Measurements from ENCODE around the gene AKR7A2.

Gene AKR7A2

DNA sequence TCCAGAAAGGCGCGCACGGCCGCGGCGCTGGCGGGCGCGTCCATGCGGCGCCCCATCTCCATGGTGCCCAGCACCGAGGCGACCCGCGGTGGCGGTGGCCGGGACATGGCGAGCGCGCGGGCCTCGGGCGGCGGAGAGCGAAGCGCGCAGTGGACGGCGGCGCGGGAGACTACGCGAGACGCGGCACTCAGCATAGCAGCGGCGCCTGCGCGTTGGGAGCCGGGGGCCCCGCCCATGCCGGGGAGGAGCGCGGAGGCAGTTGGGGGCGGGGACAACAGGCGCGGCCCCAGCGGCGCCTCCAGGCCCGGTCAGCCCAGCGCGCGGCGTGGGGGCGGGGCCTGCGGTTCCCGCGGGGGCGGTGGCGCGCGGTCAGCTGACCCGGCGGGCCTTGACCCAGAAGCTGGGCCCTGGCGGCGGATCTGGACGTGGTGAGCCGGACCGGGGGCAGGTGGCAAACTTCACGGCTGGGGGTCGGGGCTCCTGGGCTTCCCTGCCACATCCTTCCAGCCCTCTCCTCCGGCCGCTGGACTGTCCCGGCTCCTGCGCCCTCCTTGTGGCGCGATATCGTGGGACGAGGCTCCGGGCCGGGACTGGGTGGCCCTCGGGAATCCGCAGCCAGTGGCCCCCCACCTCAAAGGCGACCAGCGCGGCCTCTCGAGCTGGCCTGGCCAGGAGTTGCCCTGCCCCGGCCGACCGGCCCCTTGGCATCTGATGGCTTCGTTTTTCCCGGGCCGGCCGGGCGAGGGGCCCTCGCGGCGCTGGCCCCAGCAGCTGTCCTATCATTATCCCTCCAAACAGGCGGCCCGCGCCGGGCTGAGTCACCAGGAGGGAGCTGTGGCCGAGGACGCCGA lies at the start of gene AKR7A2, which contains the start of gene SLC66A1:
TSS of gene AKR7A2 (minus strand) at position 214 of the 851 bp plus-strand sequence. CDS start at position 194, 20 bp downstream.
TSS of gene SLC66A1 (plus strand) at position 396 of the 851 bp plus-strand sequence. CDS start 5,352 bp downstream, outside the sequence.
- peak; percentile 77 for DNase-seq

DNA sequence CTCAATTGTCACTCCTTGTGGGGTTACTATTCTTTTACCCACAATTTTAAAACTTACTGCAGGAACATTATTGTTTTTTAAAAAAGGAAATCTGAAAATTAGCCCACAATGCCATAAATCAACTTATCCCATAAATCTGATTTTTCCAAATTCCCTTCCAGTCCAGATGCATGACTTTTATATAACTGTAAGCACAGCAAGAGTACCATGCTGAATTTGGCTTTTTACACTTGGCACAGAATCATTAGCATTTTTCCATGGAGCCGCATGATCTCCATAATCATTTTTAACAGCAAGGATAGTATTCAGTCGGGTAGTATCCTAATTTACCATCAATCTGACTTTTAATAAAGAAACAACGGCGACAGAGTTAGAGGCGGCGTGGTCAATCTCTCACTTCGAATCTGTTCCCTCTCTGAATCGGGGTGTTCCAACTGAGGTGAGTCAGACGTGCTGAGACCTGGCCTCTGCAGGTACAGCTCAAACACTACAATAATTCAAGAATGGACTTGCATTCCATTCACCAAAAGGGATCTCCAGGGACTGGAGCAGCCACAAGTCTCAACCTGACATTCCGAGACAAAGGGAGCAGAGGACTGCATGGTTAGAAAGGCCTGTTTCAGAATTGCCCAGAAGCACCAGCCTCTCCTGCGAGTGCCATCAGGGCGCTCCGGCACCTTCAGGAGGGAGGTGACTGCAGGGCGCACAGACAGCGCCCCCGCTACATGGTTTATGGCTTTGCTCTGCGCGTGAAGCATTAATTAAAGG lies 49.1 kb upstream of the AKR7A2 start:
- DNase-seq: peak; percentile 43

DNA sequence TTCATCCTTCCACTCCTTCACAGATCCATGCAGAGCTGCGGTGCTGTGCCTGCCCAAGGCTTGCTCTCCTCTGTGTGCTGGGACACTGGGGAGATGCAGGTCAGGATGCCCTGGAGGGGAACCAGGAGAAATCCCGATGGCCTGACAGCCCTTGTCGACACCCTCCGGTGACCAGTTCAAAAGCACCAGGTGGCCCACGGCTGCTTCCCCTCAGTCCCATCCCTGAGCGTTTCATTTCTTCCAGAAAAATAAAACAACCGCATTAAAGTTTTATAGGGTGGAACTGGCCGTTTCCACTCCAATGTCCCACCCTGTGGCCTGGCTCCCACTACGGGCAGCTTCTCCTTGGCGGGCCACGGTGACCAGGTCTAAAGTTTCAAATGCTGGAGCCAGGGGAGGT lies 48.5 kb upstream of the AKR7A2 start:
- DNase-seq: no peak

DNA sequence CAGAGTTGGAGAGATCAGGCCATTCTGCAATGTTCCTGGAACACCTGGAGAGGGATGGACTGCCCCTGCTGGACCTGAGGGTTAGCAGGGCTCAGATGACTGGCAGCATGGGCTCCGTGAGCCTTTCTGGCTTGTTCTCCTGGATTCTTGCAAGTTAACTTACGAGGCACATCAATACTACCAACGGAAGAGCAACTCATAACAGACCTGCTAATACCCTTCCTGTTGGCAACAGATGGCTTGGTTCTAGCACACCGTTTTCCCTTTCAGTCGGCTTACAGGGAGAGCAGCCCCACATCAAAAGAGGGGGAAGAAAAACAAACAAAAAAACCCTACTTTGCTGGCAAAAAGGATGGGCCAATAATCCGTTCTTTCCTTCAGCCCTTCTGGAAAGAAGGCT lies 48.1 kb upstream of the AKR7A2 start:
- DNase-seq: no peak

DNA sequence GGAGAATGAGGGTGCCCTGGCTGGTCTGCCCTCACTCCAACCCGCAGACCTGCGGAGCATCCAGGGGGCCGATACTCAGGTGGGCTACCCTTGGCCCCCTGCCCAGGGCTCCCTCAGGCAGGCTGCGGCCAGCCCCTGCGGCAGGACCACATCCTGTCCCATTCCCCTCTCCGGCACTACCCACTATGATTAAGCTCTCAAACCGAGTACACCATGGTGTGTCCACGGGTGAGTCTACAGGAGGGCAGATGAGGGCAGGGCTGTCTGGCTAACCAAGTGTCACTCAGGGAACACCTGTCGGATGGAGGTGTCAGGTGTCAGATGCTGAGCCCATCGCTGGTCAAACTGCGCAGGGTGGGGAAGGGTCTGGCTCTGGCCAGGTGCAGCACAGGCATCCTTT lies 47.4 kb upstream of the AKR7A2 start:
- DNase-seq: no peak

- DNase-seq: no peak
Observed at GRCh38 chr1:19358710-19359109, 46.8 kb upstream of the AKR7A2 start.

- DNase-seq: no peak
Observed at GRCh38 chr1:19357299-19357986, 45.5 kb upstream of the AKR7A2 start.

GRCh38 chr1:19356266-19356665 lies 44.3 kb upstream of the AKR7A2 start:
- DNase-seq: peak; percentile 93

- DNase-seq: peak; percentile 95
Observed at GRCh38 chr1:19354531-19354981, 42.6 kb upstream of the AKR7A2 start.

GRCh38 chr1:19353596-19353995 lies 41.7 kb upstream of the AKR7A2 start:
- peak; percentile 92 for DNase-seq

DNA sequence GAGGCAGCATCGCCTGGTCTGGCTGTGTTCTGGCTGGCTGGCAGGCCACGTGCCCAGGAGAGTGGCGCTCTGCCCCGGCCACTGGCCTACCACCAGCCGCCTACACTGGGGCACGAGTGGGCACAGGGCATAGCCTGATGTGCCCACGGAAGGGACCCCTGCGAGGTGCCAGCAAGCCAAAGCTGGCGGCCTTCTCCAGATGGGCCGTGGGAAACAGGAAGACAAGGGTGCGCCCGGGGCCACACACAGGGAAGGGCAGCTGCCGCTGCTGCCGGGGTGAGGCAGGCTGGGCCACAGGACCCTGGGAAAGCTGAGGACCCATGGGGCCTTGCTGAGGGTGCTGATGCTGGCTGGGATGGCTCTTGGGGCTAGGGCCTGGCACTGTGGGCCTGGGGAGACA lies 40.9 kb upstream of the AKR7A2 start:
- no peak for DNase-seq

DNA sequence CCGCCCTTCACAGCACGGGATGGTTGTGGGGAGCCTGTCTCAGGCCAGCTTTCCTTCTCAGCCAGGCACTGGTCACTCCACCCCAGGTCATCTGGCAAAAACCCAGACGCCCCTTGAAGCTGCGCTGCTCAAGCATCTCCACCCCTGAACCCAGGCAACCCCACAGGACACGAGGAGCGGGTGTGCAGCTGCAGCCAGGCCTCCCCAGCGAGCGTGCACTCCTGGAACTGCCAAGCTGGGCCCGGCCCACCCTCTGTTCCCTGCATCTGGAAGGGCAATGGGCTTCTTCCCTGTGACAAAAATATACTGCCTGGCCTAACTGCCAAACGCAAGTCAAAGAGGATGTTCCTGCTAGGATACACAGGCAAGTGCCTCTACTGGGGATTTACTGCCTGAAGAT lies 39.9 kb upstream of the AKR7A2 start:
- no peak for DNase-seq

- no peak for DNase-seq
Observed at GRCh38 chr1:19350566-19350965, 38.6 kb upstream of the AKR7A2 start.

DNA sequence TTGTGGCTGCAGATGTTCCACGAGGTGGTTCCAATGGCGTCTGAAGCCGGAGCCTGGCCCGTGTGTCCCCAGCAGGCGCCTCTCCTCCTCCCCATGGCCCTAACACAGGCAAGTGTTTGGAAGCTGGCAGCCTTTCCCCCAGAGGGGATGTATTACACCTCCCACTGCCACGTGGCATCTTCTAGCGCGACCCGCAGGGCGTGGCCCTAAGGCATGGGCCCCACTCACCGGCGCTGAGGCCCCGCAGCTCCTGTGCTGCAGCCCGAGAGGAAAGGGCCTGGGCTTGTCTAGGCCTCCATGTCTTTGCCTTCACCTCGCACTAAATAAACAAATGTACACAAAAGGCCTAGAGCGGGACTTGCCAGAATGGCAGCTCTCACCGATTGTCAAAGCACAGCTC lies 38.1 kb upstream of the AKR7A2 start:
- peak; percentile 90 for DNase-seq

- DNase-seq: no peak
Observed at GRCh38 chr1:19348441-19349198, 36.7 kb upstream of the AKR7A2 start.

DNA sequence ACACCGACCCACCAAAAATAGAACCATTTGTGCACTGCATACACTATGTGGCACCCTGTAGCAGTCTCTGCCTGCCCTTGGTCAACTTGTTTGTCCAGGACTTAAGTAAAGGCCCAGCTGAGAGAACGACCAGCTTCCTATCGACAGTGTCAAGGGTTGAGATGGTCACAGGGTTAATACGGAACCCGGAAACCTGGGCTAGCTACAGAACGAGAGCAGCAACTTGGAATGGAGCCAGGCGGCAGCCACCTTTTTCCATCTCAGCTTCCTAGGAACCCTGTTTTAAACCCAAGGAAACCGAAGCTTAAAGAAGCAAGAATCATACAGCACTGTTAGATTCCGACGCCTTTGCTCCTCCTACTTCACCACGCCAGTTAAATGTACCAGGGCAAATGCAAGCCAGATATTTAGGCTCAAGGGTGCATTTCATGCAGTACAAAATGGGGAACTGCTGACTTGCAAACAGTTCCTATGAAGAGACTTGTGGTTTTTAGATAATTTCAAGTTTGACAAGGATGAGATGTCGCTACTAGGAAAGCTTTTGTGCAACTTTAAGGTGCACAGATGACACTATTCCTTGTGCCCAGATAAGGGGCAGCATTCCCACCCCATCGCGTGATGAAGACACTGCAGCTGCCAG lies 35.7 kb upstream of the AKR7A2 start:
- no peak for DNase-seq

GRCh38 chr1:19346026-19346425 lies 34.1 kb upstream of the AKR7A2 start:
- no peak for DNase-seq

DNA sequence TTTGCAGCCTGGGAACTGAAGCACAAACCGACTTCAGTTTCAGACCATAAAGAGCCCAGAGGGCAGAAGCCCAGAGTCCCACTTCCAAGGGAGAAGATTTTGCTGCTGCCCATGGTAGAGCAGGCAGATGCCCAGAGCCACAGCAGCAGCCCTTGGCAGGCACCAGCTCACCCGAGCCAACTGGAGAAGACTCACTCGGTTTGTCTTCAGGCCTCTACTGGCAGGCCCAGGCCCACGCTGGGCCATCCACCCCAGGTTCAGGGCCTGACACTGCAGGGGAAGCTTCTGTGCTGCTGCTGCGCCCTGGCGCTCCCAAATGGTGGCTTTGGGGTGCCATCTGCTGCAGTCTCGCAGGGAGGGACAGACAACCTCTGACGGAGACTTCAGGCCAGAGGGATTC lies 33.4 kb upstream of the AKR7A2 start:
- DNase-seq: no peak

DNA sequence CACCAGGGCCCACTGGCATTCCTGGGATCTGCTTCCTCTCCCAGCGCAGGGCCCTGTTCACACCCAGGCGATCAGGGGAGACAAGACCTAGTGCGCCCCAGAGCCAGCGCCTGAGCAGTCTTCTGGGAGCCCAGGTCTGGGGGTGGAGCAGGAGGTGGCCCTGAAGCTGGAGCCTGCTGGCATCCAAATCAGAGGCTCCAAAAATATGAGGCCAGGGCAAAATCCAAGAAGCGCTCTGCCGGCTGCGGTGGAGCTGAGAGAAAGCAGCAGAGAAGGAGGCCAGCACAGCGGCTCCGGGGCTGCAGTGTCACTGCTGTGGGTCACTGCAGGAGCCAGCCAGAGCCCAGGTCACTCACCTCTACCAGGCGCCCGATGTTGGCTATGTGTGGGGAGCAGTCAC lies 32.9 kb upstream of the AKR7A2 start:
- no peak for DNase-seq

GRCh38 chr1:19344372-19344810 lies 32.4 kb upstream of the AKR7A2 start:
- DNase-seq: peak; percentile 46

GRCh38 chr1:19343617-19344350 lies 31.8 kb upstream of the AKR7A2 start:
- no peak for DNase-seq

All from DMS153 (cell line).